Keratinocyte (primary cell): ENCODE results near the gene FAN1. TPM values are rescaled to one million over a fixed set of nuclear protein-coding genes. Genes with fewer than 3 reads are reported as not detected.
A peak's percentile ranks its signal among the peaks of the same experiment; 100 is the strongest.

Experiments
- DNase-seq: peaks from one replicate; pipeline ENCODE4 v3.0.0-alpha.2; 2011; ENCODE audit warnings: low read depth, missing footprints, low spot score
- FAIRE-seq: peaks from 2 replicates; lab custom pipeline; 2011; peaks lifted over from hg19 to GRCh38; lab: Jason Lieb, UNC
- H2AFZ ChIP-seq: 2 replicates; pipeline ENCODE4 v1.6.0; 2012; ENCODE audit warnings: low read length, control low read depth, inconsistent platforms; ENCODE audit not compliant: control insufficient read depth
- H3K27ac ChIP-seq: 2 replicates; pipeline ENCODE4 v1.5.1; 2011; ENCODE audit warnings: low read length; ENCODE audit not compliant: control insufficient read depth, insufficient read depth
- H3K27me3 ChIP-seq: 3 replicates; pipeline ENCODE4 v1.6.0; 2011; ENCODE audit warnings: low read length; ENCODE audit not compliant: control insufficient read depth, insufficient read depth; ENCODE audit errors: extremely low read depth
- H3K36me3 ChIP-seq, 2 experiments: 2 replicates in 1 of 2; 3 replicates in 1 of 2; pipeline ENCODE4 v1.5.1; 2011; ENCODE audit warnings: low read length in 2 of 2, mild to moderate bottlenecking in 1 of 2; ENCODE audit not compliant: control insufficient read depth in 2 of 2, insufficient read depth in 2 of 2; ENCODE audit errors: extremely low read depth in 1 of 2
- H3K4me1 ChIP-seq: 3 replicates; pipeline ENCODE4 v1.5.1; 2011; ENCODE audit warnings: low read length; ENCODE audit not compliant: control insufficient read depth, insufficient read depth; ENCODE audit errors: extremely low read depth
- H3K4me2 ChIP-seq: 3 replicates; pipeline ENCODE4 v1.6.0; 2011; ENCODE audit warnings: low read depth, low read length; ENCODE audit not compliant: control insufficient read depth, insufficient read depth; ENCODE audit errors: extremely low read depth
- H3K4me3 ChIP-seq, 3 experiments: fragments of 200-600 bp in 1 of 3; sonication (generic) in 1 of 3; 2 replicates in 2 of 3; 3 replicates in 1 of 3; pipeline ENCODE4 v1.5.1; 2011 to 2016; ENCODE audit warnings: low read length in 3 of 3, mild to moderate bottlenecking in 3 of 3, control low read depth in 2 of 3, inconsistent platforms in 1 of 3, low read depth in 1 of 3, mixed read lengths in 1 of 3, mixed run types in 1 of 3, moderate library complexity in 1 of 3; ENCODE audit not compliant: control insufficient read depth in 2 of 3, insufficient read depth in 2 of 3; ENCODE audit errors: extremely low read depth in 1 of 3
- H3K79me2 ChIP-seq: 2 replicates; pipeline ENCODE4 v1.6.0; 2012; ENCODE audit warnings: low read length; ENCODE audit not compliant: control insufficient read depth, insufficient read depth
- H3K9ac ChIP-seq: 3 replicates; pipeline ENCODE4 v1.6.0; 2011; ENCODE audit warnings: low read length; ENCODE audit not compliant: control insufficient read depth, insufficient read depth; ENCODE audit errors: extremely low read depth
- H3K9me1 ChIP-seq: 3 replicates; pipeline ENCODE4 v1.6.0; 2011; ENCODE audit warnings: low read length; ENCODE audit not compliant: control insufficient read depth, insufficient read depth; ENCODE audit errors: extremely low read depth
- H3K9me3 ChIP-seq: 2 replicates; pipeline ENCODE4 v1.5.1; 2012; ENCODE audit warnings: low read depth, low read length; ENCODE audit not compliant: control insufficient read depth
- H4K20me1 ChIP-seq: 3 replicates; pipeline ENCODE4 v1.6.0; 2011; ENCODE audit warnings: low read length; ENCODE audit not compliant: control insufficient read depth, insufficient read depth; ENCODE audit errors: extremely low read depth
- CTCF ChIP-seq, 3 experiments: IDR thresholded peaks in 1 of 3; conservative IDR thresholded peaks in 1 of 3; optimal IDR thresholded peaks in 1 of 3; 2 replicates in 2 of 3; 3 replicates in 1 of 3; pipeline versions ENCODE3 to v1.5.1; 2011; ENCODE audit warnings: low read length in 3 of 3, mild to moderate bottlenecking in 3 of 3, moderate library complexity in 2 of 3, control low read depth in 1 of 3, inconsistent platforms in 1 of 3; ENCODE audit not compliant: insufficient read depth in 2 of 3; ENCODE audit errors: extremely low read depth in 1 of 3
- EZH2 ChIP-seq: IDR thresholded peaks from one replicate; pipeline ENCODE4 v1.6.1; 2012; ENCODE audit warnings: inconsistent platforms, mild to moderate bottlenecking, low read length, moderate library complexity
- dilution Hi-C: fragments of 300-500 bp; cut with MboI; formaldehyde crosslinking; loops from one replicate; pipeline ENCODE4 v1.7.0; 2020; ENCODE audit warnings: low sequenced_read_pairs; ENCODE audit not compliant: extremely low pct_ligation_motif_present
- polyA plus RNA-seq, 5 experiments: library from polyadenylated mRNA; depleted of rRNA in 3 of 5; stranded (reverse) in 3 of 5; stranded (forward) in 1 of 5; unstranded in 1 of 5; fragments of >200 nt; gene quantifications; 1 replicate in 1 of 5; 2 replicates in 3 of 5; 3 replicates in 1 of 5; pipeline versions ENCODE4 v1.2.1 to v1.2.3, GENCODE V29; 2011 to 2012; ENCODE audit warnings: missing spikeins in 2 of 5, low read depth in 1 of 5, low replicate concordance in 1 of 5
- small RNA-seq, 3 experiments: library from RNA; depleted of rRNA; stranded (forward); fragments of <200 nt; gene quantifications; one replicate each; pipeline ENCODE3, GENCODE V24; 2012; ENCODE audit warnings: low read depth in 3 of 3, low replicate concordance in 1 of 3; ENCODE audit not compliant: insufficient read length in 3 of 3

The FAN1 gene
- polyA plus RNA-seq, 1 donor (not counting 4 experiments of a cell fraction or from before 2014, with no cell fraction given) = 17.2 TPM

GRCh38 chr15:30991255-30992235, 87.8 kb downstream of the FAN1 start, which contains the start of gene MTMR10:
MTMR10 (minus strand) TSS chr15:30991628; CDS start chr15:30991506, 122 bp downstream.
- Histone ChIP-seq H3K4me2 (peak within 1 kb of the TSS; percentile 92), H3K9me3 (no peaks in the 10 kb centered on the region), H3K9me1 (no peaks in the 10 kb centered on the region), H3K27me3 (no peaks in the 10 kb centered on the region), H3K36me3 (peaks cover 0 to 7% of the 10 kb centered on the region in 2 experiments), H3K4me3 (peak within 1 kb of the TSS; percentile 82 to 99 (median 96)), H3K79me2 (peaks cover 27% of the 10 kb centered on the region), H3K9ac (peak within 1 kb of the TSS; percentile 95), H3K27ac (peak within 1 kb of the TSS; percentile 91), H3K4me1 (peaks cover 11% of the 10 kb centered on the region), H2AFZ (peak within 1 kb of the TSS; percentile 86), H4K20me1 (no peaks in the 10 kb centered on the region)
- DNase-seq (no peak), FAIRE-seq (no peak)
- TF ChIP-seq CTCF (optimal IDR thresholded peaks at IDR 0.05 in 1 of 3, IDR thresholded peaks at IDR 0.05 in 1 of 3, conservative IDR thresholded peaks at IDR 0.05 in 1 of 3; ENCODE audit: extremely low read depth in 1 of 3, insufficient read depth in 2 of 3, low read length in 3 of 3) (no peak), EZH2 (no peak)
- dilution Hi-C loops = no loop called here

- TF ChIP-seq CTCF (optimal IDR thresholded peaks at IDR 0.05 in 1 of 3, IDR thresholded peaks at IDR 0.05 in 1 of 3, conservative IDR thresholded peaks at IDR 0.05 in 1 of 3; ENCODE audit: extremely low read depth in 1 of 3, insufficient read depth in 2 of 3, low read length in 3 of 3) (peak in 1 of 3 experiments; percentile 19), EZH2 (no peak)
- FAIRE-seq = peak; percentile 13
- H3K4me2 ChIP-seq = peak overlapping the region; percentile 92
- peak overlapping the region; percentile 82 to 99 (median 96) for H3K4me3 ChIP-seq
- H4K20me1 ChIP-seq = no peaks in the 10 kb centered on the region
- H3K79me2 ChIP-seq = peaks cover 25% of the 10 kb centered on the region
- H3K9ac ChIP-seq = peak overlapping the region; percentile 95
- no peaks in the 10 kb centered on the region for H3K36me3 ChIP-seq
- no peaks in the 10 kb centered on the region for H3K9me1 ChIP-seq
- peaks cover 11% of the 10 kb centered on the region for H3K4me1 ChIP-seq
- no peaks in the 10 kb centered on the region for H3K27me3 ChIP-seq
- dilution Hi-C loops = no loop called here
- H3K27ac ChIP-seq = peak overlapping the region; percentile 91
- H2AFZ ChIP-seq = peak overlapping the region; percentile 83
- no peak for DNase-seq
- H3K9me3 ChIP-seq = no peaks in the 10 kb centered on the region
Observed at GRCh38 chr15:30992249-30992864, 88.6 kb downstream of the FAN1 start.

Small RNA genes lying within 50 kb of the gene (small RNA-seq; reads per million reads assigned to genes)
- 0 reads per million in 3 experiments for gene RNU6-466P

Other genes starting within 250 kb of the FAN1 start
- gene MTMR10, start 87.7 kb downstream of the FAN1 start, polyA plus RNA-seq = 10.8 to 16.2 TPM (median 15.5 TPM) in 3 replicates
- 0.17 to 0.18 TPM in 2 of 3 replicates, not detected in the other for gene TRPM1, start 197.8 kb downstream of the FAN1 start, polyA plus RNA-seq